ENCODE measurements around the gene CDK4. TPM values are rescaled to one million over a fixed set of nuclear protein-coding genes. Genes with fewer than 3 reads are reported as not detected.

Gene CDK4
- total RNA-seq, 1 donor from 2014 or later, result 120 TPM

DNA sequence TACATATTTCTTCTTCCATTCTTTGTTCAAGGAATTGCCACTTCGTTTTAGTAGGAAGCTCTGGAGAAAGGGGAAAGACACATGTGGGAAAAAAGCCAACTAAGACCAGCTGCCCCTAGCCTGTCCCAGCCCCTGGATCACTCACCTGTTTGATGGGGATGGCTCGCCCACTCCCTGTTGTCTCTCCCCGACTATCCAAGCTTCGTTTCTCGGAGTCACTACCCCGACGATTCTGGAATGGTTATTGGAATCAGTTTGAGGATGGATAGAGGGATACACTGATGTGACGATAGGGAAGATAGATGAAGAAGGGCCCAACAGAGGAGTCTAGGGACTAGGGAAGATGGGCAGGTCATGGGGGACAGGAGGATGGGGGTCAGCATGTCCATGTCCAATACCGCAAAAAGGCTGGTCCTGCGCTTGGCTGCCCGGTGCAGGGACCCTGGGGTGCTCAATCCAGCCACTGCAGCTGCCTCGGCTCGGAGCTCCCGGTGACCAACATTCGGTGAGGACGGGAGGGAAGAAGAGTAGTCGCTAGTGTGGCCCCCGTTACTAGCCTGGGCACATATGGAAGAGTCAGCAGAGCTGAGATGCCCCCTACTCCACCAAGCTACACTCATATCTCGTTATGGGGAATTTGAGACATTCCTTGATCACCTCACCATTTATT lies 20.6 kb downstream of the CDK4 start:
- Mint-ChIP-seq H3K9me3 (ENCODE audit: unreplicated experiment) (peaks cover 5% of the 10 kb centered on the region), H3K36me3 (ENCODE audit: low read depth, unreplicated experiment) (peaks cover 31% of the 10 kb centered on the region), H3K27ac (ENCODE audit: unreplicated experiment) (no peak overlapping the region), H3K4me3 (ENCODE audit: unreplicated experiment) (no peak overlapping the region), H3K27me3 (ENCODE audit: unreplicated experiment) (peaks cover 42% of the 10 kb centered on the region), H3K4me1 (ENCODE audit: unreplicated experiment) (peaks cover 19% of the 10 kb centered on the region)
- TF ChIP-seq, protein P1, sequence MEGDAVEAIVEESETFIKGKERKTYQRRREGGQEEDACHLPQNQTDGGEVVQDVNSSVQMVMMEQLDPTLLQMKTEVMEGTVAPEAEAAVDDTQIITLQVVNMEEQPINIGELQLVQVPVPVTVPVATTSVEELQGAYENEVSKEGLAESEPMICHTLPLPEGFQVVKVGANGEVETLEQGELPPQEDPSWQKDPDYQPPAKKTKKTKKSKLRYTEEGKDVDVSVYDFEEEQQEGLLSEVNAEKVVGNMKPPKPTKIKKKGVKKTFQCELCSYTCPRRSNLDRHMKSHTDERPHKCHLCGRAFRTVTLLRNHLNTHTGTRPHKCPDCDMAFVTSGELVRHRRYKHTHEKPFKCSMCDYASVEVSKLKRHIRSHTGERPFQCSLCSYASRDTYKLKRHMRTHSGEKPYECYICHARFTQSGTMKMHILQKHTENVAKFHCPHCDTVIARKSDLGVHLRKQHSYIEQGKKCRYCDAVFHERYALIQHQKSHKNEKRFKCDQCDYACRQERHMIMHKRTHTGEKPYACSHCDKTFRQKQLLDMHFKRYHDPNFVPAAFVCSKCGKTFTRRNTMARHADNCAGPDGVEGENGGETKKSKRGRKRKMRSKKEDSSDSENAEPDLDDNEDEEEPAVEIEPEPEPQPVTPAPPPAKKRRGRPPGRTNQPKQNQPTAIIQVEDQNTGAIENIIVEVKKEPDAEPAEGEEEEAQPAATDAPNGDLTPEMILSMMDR (IDR thresholded peaks at IDR 0.05; ENCODE audit: unreplicated experiment), result no peak
- no peak for DNase-seq (ENCODE audit: low spot score)

DNA sequence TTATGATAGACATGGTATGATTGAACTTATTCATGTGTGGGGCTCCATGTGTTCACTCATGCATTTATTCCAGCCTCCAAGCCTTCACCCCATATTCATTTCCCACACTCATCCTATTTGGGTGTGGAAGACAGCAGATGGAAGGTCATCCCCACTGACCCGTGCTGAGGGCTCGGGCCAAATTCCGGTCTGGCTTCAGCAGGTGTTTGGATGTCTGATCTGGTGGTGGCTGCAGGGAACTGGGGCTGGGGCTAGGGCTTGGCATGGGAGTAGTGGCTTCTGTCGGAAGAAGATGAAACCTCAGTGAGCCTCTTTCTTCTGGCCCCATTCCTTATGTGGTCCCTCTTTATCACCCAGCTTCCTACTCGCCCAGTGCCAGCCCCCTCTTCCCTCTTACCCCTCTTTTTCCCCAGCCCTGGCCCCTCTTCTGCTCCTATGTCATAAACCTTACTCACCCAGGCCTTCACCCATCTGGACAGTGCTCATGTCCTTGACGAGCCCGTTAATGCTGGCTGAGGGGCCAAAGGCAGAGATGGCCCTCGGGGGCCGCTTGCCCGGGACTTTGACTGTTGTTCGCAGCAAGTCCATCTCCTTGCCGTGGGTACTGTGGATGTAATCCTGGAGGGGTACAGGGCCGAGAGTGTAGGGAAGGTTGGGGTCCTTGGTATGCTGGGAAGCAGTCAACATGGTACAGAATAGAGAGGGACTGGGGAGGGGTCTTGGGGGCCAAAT lies 21.6 kb downstream of the CDK4 start:
- H3K27me3 Mint-ChIP-seq (ENCODE audit: unreplicated experiment), result peaks cover 36% of the 10 kb centered on the region
- peaks cover 5% of the 10 kb centered on the region for H3K9me3 Mint-ChIP-seq (ENCODE audit: unreplicated experiment)
- DNase-seq (ENCODE audit: low spot score), result no peak
- no peak overlapping the region for H3K27ac Mint-ChIP-seq (ENCODE audit: unreplicated experiment)
- TF ChIP-seq, protein P1 (IDR thresholded peaks at IDR 0.05; ENCODE audit: unreplicated experiment), result no peak
- H3K4me1 Mint-ChIP-seq (ENCODE audit: unreplicated experiment), result peaks cover 18% of the 10 kb centered on the region
- H3K36me3 Mint-ChIP-seq (ENCODE audit: low read depth, unreplicated experiment), result peaks cover 27% of the 10 kb centered on the region
- no peak overlapping the region for H3K4me3 Mint-ChIP-seq (ENCODE audit: unreplicated experiment)

DNA sequence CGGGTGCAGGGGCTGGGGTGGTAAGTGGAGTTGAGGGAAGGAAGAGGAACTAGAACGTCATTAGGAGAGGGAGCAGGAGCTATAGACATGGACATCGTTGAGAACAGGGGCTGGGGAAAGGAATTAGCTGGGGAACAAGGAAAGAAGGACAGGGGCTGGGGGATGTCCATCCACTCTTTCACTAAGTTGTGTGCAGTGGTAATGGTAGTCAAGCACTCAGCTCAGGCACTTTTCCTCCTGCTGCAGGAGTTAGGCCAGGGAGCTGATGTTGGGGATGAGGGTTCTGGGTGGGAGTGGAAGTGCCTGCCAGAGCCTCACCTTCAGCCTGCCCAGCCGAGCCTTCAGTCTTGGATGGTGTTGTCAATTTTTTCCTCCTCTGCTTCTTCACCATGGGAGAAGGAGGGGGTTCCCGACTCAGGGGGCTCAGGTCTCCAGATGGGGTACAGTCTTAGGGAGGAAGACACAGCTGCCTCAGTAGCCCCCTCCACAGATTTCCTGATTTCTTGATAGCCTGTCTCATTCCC lies 22.7 kb downstream of the CDK4 start:
- Mint-ChIP-seq H3K27ac (ENCODE audit: unreplicated experiment) (no peak overlapping the region), H3K4me1 (ENCODE audit: unreplicated experiment) (peaks cover 14% of the 10 kb centered on the region), H3K4me3 (ENCODE audit: unreplicated experiment) (no peak overlapping the region), H3K27me3 (ENCODE audit: unreplicated experiment) (peaks cover 33% of the 10 kb centered on the region), H3K36me3 (ENCODE audit: low read depth, unreplicated experiment) (peaks cover 21% of the 10 kb centered on the region), H3K9me3 (ENCODE audit: unreplicated experiment) (peaks cover 5% of the 10 kb centered on the region)
- TF ChIP-seq, protein P1 (IDR thresholded peaks at IDR 0.05; ENCODE audit: unreplicated experiment), result no peak
- DNase-seq (ENCODE audit: low spot score), result no peak

DNA sequence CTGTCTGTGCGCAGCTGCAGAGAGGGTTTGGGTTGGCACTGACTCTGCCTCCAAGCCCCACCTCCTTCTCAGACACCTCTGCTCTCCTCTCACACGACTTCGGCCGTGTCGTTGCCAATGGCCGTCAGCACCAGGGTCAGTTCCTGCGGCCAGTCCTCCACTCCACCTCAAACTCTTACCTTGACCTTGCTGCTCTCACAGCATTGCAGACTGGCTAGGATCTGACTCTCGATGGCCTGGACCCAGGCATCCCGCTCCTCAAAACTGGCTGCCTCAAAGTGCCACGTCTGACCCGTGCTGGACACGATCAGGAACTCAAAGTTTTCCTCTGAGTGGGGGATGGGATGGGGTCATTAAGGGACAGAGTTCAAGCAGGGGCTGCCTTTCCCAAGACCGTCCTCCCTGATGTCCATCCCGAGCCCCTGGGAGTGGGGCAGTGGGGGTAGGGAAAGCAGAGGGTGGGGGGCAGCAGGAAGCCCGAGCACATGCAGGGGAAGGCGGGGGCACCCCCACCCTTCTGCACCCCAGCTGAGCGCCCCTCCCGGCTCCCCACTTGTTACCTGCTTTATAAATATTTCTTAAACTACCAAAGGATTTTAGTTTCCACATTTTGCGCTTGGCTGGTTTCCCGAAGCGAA lies 24.2 kb downstream of the CDK4 start:
- peak overlapping the region; percentile 77 for H3K4me3 Mint-ChIP-seq (ENCODE audit: unreplicated experiment)
- H3K4me1 Mint-ChIP-seq (ENCODE audit: unreplicated experiment), result peaks cover 12% of the 10 kb centered on the region
- peaks cover 20% of the 10 kb centered on the region for H3K36me3 Mint-ChIP-seq (ENCODE audit: low read depth, unreplicated experiment)
- H3K27me3 Mint-ChIP-seq (ENCODE audit: unreplicated experiment), result peaks cover 32% of the 10 kb centered on the region
- peaks cover 5% of the 10 kb centered on the region for H3K9me3 Mint-ChIP-seq (ENCODE audit: unreplicated experiment)
- TF ChIP-seq, protein P1 (IDR thresholded peaks at IDR 0.05; ENCODE audit: unreplicated experiment), result no peak
- peak overlapping the region; percentile 45 for H3K27ac Mint-ChIP-seq (ENCODE audit: unreplicated experiment)
- DNase-seq (ENCODE audit: low spot score), result peak; percentile 36

Data from endothelial cell (in vitro differentiated cells).